ENCODE measurements around the gene TAF1B. TPM values are rescaled to one million over a fixed set of nuclear protein-coding genes. Genes with fewer than 3 reads are reported as not detected.

TAF1B gene
- total RNA-seq, 1 donor: 41.3 TPM

DNA sequence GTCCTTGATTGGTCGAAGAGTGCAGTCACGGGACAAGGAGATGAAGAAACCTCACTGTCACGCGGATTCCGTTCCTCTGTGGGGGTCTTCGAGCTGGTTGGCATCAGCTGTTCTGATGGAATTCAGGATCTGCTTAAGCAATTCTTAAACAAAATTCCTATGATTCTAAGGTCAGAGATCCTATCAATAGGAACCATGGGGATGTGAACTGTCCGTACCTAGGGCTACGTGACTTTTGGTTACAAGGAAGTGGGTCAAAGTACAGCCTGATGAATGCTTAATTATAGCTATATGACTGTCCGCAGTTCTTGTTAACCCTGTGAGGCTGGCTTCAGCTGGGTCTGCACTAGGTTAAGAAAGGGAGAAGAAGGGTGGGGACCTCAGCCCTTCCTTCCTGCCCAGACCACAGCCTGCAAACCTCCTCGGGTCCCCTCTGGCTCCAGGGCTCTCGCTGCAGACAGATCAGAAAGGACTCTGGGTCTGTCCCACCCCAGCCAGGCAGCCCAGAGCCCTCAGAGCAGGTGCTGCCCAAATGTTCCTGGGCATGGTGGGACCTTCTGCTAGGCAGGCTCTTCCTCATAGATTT is 44.2 kb upstream of the TAF1B start:
- Histone ChIP-seq H4K20me1 (ENCODE audit: insufficient read depth, low read length) (no peaks in the 10 kb centered on the region), H3K79me2 (ENCODE audit: insufficient read depth, low read length) (no peaks in the 10 kb centered on the region), H3K4me2 (ENCODE audit: insufficient read depth, low read length) (no peak overlapping the region), H3K36me3 (ENCODE audit: insufficient read depth, low read length) (no peaks in the 10 kb centered on the region), H2AFZ (ENCODE audit: low read length) (no peak overlapping the region), H3K4me3 (ENCODE audit: insufficient read depth, low read length) (no peak overlapping the region), H3K4me1 (ENCODE audit: insufficient read depth, low read length) (peaks cover 36% of the 10 kb centered on the region), H3K27ac (ENCODE audit: low read depth, low read length) (no peak overlapping the region), H3K9me3 (ENCODE audit: low read depth, low read length) (no peaks in the 10 kb centered on the region), H3K27me3 (ENCODE audit: insufficient read depth, low read length) (no peaks in the 10 kb centered on the region)
- DNase-seq (ENCODE audit: insufficient read length, low spot score, missing footprints): peak; percentile 52
- TF ChIP-seq, protein P1, sequence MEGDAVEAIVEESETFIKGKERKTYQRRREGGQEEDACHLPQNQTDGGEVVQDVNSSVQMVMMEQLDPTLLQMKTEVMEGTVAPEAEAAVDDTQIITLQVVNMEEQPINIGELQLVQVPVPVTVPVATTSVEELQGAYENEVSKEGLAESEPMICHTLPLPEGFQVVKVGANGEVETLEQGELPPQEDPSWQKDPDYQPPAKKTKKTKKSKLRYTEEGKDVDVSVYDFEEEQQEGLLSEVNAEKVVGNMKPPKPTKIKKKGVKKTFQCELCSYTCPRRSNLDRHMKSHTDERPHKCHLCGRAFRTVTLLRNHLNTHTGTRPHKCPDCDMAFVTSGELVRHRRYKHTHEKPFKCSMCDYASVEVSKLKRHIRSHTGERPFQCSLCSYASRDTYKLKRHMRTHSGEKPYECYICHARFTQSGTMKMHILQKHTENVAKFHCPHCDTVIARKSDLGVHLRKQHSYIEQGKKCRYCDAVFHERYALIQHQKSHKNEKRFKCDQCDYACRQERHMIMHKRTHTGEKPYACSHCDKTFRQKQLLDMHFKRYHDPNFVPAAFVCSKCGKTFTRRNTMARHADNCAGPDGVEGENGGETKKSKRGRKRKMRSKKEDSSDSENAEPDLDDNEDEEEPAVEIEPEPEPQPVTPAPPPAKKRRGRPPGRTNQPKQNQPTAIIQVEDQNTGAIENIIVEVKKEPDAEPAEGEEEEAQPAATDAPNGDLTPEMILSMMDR (IDR thresholded peaks at IDR 0.05; ENCODE audit: extremely low read depth, low read depth, low read length): no peak

DNA sequence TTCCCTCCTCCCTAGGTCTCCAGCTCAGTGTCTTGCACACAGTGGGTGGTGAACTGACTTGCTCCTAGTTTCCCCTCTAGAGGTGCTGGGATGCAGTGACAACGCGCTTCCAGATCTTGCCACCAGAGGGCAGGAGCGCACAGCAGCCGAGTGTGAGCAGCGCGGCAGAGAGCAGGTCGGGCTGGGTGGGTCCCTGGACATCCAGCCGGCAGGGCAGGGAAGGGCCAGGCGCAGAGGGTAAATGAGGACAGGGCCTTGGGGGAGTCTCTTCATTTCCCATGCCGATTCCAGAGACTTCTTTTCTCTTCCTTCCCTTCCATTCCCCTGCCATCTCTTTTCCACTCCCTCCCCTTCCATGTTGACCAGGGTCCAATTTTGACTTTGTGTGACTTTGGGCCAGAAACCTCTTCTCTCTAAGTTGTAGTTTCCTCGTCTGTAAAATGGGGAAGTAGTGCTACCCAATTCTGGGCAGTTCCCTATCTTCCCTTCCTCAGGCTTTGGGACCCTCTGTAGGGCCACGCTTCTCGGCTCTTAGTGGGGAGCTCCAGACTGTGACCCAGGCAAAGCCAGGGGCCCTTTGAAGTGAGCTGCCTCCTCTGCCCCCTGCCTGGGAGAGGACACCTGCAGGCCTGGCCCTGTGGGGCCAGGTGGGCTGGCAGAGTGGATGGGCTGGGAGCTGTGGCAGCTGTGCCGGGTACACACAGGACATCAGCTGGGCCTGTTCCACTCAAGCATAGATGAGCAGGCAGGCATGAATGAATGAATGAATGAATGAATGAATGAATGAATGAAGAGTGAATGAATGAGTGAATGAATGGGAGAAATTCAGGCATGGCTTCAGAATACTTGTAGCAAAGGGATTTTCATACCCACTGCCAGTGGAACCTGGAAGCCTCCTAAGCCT is 43.3 kb upstream of the TAF1B start:
- Histone ChIP-seq H3K9me3 (ENCODE audit: low read depth, low read length) (no peaks in the 10 kb centered on the region), H3K4me1 (ENCODE audit: insufficient read depth, low read length) (peaks cover 37% of the 10 kb centered on the region), H3K4me2 (ENCODE audit: insufficient read depth, low read length) (peak overlapping the region; percentile 37), H3K79me2 (ENCODE audit: insufficient read depth, low read length) (no peaks in the 10 kb centered on the region), H3K36me3 (ENCODE audit: insufficient read depth, low read length) (no peaks in the 10 kb centered on the region), H3K4me3 (ENCODE audit: insufficient read depth, low read length) (no peak overlapping the region), H2AFZ (ENCODE audit: low read length) (peak overlapping the region; percentile 25), H3K27ac (ENCODE audit: low read depth, low read length) (peak overlapping the region; percentile 95), H4K20me1 (ENCODE audit: insufficient read depth, low read length) (no peaks in the 10 kb centered on the region), H3K27me3 (ENCODE audit: insufficient read depth, low read length) (no peaks in the 10 kb centered on the region)
- TF ChIP-seq, protein P1 (IDR thresholded peaks at IDR 0.05; ENCODE audit: extremely low read depth, low read depth, low read length): peak; percentile 97
- DNase-seq (ENCODE audit: insufficient read length, low spot score, missing footprints): peak; percentile 96

DNA sequence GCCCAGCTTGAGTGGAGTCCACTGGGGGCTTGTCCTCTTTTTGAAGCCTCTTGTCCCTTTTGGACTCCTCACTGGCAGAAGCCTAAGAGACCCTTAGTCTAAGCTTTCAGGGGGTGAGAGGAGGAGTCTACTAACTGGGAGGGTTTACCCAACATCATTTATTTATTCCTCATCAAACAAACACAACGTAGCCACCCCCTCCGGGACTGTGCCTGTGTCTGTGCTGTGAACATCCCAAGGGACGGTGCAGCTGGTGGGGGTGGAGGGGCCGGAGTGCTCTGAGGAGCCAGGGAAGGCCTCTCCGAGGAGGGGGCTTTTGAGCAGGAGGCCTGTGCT is 42.7 kb upstream of the TAF1B start:
- H3K4me2 ChIP-seq (ENCODE audit: insufficient read depth, low read length): peak overlapping the region; percentile 37

More for the DNA sequence above, 42.7 kb upstream of the TAF1B start:
- DNase-seq (ENCODE audit: insufficient read length, low spot score, missing footprints): no peak
- TF ChIP-seq, protein P1 (IDR thresholded peaks at IDR 0.05; ENCODE audit: extremely low read depth, low read depth, low read length): no peak
- Histone ChIP-seq H3K79me2 (ENCODE audit: insufficient read depth, low read length) (no peaks in the 10 kb centered on the region), H3K9me3 (ENCODE audit: low read depth, low read length) (no peaks in the 10 kb centered on the region), H3K4me3 (ENCODE audit: insufficient read depth, low read length) (peak overlapping the region; percentile 8), H3K36me3 (ENCODE audit: insufficient read depth, low read length) (no peaks in the 10 kb centered on the region), H3K27ac (ENCODE audit: low read depth, low read length) (peak overlapping the region; percentile 95), H3K4me1 (ENCODE audit: insufficient read depth, low read length) (peaks cover 43% of the 10 kb centered on the region), H3K27me3 (ENCODE audit: insufficient read depth, low read length) (no peaks in the 10 kb centered on the region), H4K20me1 (ENCODE audit: insufficient read depth, low read length) (no peaks in the 10 kb centered on the region), H2AFZ (ENCODE audit: low read length) (peak overlapping the region; percentile 25)

All from osteoblast (primary cell).